Uterus (tissue), 4 donors: Measurements from ENCODE around the gene ALAS1. TPM values are rescaled to one million over a fixed set of nuclear protein-coding genes. Genes with fewer than 3 reads are reported as not detected.

Experiments
- DNase-seq, 2 donors: peaks; one replicate each; pipeline ENCODE4 v3.0.0-alpha.2; 2019 to 2020
- H3K27ac ChIP-seq, 2 donors: fragments of 200-600 bp; sonication (generic); 1 replicate in 1 of 2; 2 replicates in 1 of 2; pipeline ENCODE4 v1.5.1; 2016 to 2018
- H3K27me3 ChIP-seq, 2 donors: fragments of 200-600 bp; sonication (generic); one replicate each; pipeline ENCODE4 v1.5.1; 2018 to 2019; ENCODE audit warnings: control low read depth in 1 of 2
- H3K36me3 ChIP-seq, 2 donors: fragments of 200-600 bp; sonication (generic); one replicate each; pipeline ENCODE4 v1.5.1; 2019; ENCODE audit warnings: control low read depth in 1 of 2
- H3K4me1 ChIP-seq, 2 donors: fragments of 200-600 bp; sonication (generic); one replicate each; pipeline ENCODE4 v1.5.1; 2018 to 2019; ENCODE audit warnings: control low read depth in 1 of 2
- H3K4me3 ChIP-seq, 2 donors: fragments of 200-600 bp; sonication (generic); 1 replicate in 1 of 2; 2 replicates in 1 of 2; pipeline ENCODE4 v1.5.1; 2018 to 2019; ENCODE audit warnings: mild to moderate bottlenecking in 1 of 2
- H3K9me3 ChIP-seq, 2 donors: fragments of 200-600 bp; sonication (generic); one replicate each; pipeline ENCODE4 v1.5.1; 2019; ENCODE audit warnings: control low read depth in 1 of 2
- POLR2A ChIP-seq, 2 donors: fragments of 450-650 bp; IDR thresholded peaks; one replicate each; pipeline ENCODE4 v1.6.1; 2016; ENCODE audit warnings: antibody characterized with exemption in 2 of 2, mild to moderate bottlenecking in 1 of 2, moderate library complexity in 1 of 2
- intact Hi-C: fragments of 100-400 bp; cut with DNase I; formaldehyde crosslinking; loops from one replicate; pipeline ENCODE4 v1.15.1; 2023; ENCODE audit warnings: low total_unique reads
- total RNA-seq, 4 donors: library from RNA; depleted of rRNA in 3 of 4; stranded (reverse); fragments of >200 nt in 3 of 4; gene quantifications; one replicate each; pipeline versions ENCODE4 v1.1.0 to v1.2.4, GENCODE V29; 2014 to 2023
- TF ChIP-seq, protein P1 (sequence below), 4 experiments: fragments of 200-600 bp in 2 of 4; fragments of 450-650 bp in 2 of 4; sonication (generic) in 2 of 4; IDR thresholded peaks; one replicate each; pipeline ENCODE4 v1.5.1; 2016 to 2019; ENCODE audit warnings: antibody characterized with exemption in 4 of 4, mild to moderate bottlenecking in 2 of 4, moderate library complexity in 1 of 4
- donor health status: DM: yes; HTN: yes; CAD: no.

ALAS1 gene
- total RNA-seq, 4 donors from 2014 or later: 4.9 to 56.2 (median 36.2) TPM

DNA sequence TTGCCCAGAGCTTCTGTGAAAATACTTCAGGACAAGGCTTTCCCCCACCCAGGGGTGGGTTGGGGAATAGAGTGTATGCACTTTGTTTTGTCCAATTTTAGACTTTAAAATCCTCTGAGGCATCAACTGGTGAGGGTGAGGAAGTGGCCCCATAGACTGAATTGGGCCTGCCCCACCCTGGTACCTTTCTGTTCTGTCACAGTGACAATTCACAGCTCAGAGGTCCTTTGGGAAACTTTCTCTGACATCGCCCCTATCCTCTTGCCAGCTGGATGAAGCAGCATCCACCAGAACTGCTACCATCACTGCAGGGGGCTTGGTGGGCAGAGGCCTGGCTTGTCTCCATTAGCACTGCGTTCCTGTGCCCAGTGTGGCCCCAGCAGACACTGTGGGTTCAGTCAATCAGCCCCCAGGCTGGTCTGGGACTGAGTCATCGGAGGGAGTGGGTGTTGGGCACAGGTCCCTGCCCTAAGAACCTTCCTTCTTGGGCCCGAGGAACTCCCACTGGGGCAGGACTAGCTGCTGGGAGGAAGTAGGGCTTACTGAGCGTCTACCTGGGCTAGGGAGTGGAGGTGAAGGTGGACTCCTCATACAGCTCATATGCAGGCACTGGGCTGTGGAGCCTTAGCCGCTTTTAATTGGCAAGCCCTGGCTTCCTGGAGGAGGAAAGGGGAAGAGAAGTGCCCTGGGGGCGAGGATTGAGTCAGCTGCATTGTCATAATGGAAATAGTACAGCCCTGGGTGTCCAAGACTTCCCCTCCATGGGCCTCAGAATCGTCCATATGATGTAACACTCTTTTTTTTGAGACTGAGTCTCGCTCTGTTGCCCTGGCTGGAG is 46.0 kb downstream of the ALAS1 start:
- DNase-seq: peak in 1 of 2 donors; percentile 16
- H3K4me3 ChIP-seq: no peak overlapping the region
- no peaks in the 10 kb centered on the region for H3K36me3 ChIP-seq
- intact Hi-C loops: no loop called here
- peaks cover 0 to 4% of the 10 kb centered on the region in 2 donors for H3K4me1 ChIP-seq
- no peaks in the 10 kb centered on the region for H3K27me3 ChIP-seq
- TF ChIP-seq, protein P1, sequence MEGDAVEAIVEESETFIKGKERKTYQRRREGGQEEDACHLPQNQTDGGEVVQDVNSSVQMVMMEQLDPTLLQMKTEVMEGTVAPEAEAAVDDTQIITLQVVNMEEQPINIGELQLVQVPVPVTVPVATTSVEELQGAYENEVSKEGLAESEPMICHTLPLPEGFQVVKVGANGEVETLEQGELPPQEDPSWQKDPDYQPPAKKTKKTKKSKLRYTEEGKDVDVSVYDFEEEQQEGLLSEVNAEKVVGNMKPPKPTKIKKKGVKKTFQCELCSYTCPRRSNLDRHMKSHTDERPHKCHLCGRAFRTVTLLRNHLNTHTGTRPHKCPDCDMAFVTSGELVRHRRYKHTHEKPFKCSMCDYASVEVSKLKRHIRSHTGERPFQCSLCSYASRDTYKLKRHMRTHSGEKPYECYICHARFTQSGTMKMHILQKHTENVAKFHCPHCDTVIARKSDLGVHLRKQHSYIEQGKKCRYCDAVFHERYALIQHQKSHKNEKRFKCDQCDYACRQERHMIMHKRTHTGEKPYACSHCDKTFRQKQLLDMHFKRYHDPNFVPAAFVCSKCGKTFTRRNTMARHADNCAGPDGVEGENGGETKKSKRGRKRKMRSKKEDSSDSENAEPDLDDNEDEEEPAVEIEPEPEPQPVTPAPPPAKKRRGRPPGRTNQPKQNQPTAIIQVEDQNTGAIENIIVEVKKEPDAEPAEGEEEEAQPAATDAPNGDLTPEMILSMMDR (IDR thresholded peaks at IDR 0.05): no peak
- no peak overlapping the region for H3K27ac ChIP-seq
- H3K9me3 ChIP-seq: no peaks in the 10 kb centered on the region

DNA sequence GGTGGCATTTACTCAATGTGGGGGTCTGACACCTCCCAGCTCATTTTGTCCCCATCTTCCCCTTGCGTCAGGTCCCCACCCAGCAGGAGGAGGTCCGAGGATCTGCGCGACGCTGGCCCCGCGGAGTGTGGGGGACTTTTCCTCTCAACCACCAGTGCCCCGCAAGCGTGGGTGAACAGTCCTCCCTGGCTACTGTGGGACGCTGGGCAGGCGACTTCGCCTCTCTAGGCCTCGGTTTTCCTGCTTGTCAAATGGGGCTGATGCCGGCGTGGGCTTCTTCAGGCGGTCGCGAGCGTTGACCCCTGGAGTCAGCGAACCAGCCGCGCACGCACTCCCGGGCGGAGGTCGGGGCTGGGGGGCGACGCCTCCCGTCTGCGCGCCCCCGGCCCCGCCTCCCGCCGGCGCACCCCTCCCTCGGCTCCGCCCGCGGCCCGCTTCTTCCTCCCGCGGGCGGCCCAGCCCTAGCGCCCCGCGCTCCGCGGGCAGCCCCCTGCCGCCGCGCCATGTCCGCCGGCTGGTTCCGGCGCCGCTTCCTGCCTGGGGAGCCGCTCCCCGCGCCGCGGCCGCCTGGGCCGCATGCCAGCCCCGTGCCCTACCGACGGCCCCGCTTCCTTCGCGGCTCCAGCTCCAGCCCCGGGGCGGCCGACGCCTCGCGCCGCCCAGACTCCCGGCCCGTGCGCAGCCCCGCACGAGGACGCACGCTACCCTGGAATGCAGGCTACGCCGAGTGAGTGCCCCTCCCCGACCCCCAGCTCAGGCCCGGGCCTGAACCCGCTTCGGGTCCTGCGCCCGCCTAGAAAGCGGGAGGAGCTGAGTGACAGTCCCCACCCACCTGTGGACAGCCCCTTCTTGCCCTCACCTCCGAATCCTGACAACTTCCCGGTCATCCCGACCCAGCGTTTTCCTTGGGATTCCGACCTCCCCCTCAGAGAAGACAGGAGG is 47.6 kb downstream of the ALAS1 start, which contains the start of gene PPM1M:
TSS of gene PPM1M (plus strand) at position 438 of the 942 bp plus-strand sequence. CDS start at position 504, 66 bp downstream.
- TF ChIP-seq, protein P1 (IDR thresholded peaks at IDR 0.05): peak in 1 of 4 experiments; percentile 15
- peak in 1 of 2 donors; percentile 46 for TF ChIP-seq POLR2A (IDR thresholded peaks at IDR 0.05)
- H3K27ac ChIP-seq: peak within 1 kb of the TSS; percentile 80 to 92
- intact Hi-C loops: no loop called here
- no peaks in the 10 kb centered on the region for H3K4me1 ChIP-seq
- no peaks in the 10 kb centered on the region for H3K27me3 ChIP-seq
- no peaks in the 10 kb centered on the region for H3K9me3 ChIP-seq
- DNase-seq: peak; percentile 55 to 59
- H3K36me3 ChIP-seq: no peaks in the 10 kb centered on the region
- peak within 1 kb of the TSS; percentile 32 to 62 for H3K4me3 ChIP-seq

DNA sequence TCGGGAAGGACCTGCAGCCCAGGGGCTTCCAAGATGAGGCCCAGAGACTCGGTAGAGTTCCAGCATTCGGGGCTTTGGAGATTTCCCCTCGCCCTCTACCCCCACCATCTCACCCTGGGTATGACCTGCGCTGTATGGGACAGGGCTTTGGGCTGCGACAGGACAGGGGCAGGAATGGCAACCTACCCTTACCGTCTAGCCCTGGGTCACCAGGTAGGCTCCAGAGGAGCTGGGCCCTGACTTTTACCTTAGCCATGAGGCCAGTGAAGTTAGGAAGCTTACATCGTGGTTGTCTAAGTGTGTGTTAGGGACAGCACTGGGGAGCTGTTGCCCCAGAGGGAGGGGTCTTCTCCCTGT is 48.3 kb downstream of the ALAS1 start:
- Histone ChIP-seq H3K27ac (peak overlapping the region; percentile 80 to 92), H3K4me1 (no peaks in the 10 kb centered on the region)
- intact Hi-C loops: no loop called here

DNA sequence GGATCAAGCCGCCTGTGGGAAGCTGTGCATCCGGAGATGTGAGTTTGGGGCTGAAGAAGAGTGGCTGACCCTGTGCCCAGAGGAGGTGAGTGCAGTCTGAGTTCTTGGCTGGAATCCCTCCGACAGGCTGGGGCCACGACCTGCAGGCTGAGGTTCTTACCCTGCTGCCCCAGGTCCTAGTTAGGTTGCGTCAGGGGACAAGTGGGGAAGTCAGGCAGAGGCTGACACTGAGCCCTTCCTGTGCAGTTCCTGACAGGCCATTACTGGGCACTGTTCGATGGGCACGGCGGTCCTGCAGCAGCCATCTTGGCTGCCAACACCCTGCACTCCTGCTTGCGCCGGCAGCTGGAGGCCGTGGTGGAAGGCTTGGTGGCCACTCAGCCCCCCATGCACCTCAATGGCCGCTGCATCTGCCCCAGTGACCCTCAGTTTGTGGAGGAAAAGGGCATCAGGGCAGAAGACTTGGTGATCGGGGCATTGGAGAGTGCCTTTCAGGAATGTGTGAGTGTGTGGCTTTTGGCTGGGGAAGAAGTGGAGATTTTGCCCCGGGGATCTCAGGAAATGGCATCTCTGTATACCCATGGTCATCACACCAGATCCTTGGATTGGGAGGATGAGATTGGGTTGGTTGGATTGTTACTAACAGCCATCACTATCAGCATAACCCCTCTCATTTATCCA is 48.9 kb downstream of the ALAS1 start:
- H3K36me3 ChIP-seq: no peaks in the 10 kb centered on the region
- peak in 1 of 2 donors; percentile 16 for DNase-seq
- TF ChIP-seq, protein P1 (IDR thresholded peaks at IDR 0.05): no peak
- TF ChIP-seq POLR2A (IDR thresholded peaks at IDR 0.05): no peak
- no peaks in the 10 kb centered on the region for H3K4me1 ChIP-seq
- no peaks in the 10 kb centered on the region for H3K27me3 ChIP-seq
- intact Hi-C loops: no loop called here
- H3K4me3 ChIP-seq: no peak overlapping the region
- H3K27ac ChIP-seq: peak overlapping the region; percentile 80 to 92
- no peaks in the 10 kb centered on the region for H3K9me3 ChIP-seq

More for the DNA sequence above, 48.3 kb downstream of the ALAS1 start:
- no peak for DNase-seq
- no peaks in the 10 kb centered on the region for H3K9me3 ChIP-seq
- TF ChIP-seq, protein P1 (IDR thresholded peaks at IDR 0.05): no peak
- no peak for TF ChIP-seq POLR2A (IDR thresholded peaks at IDR 0.05)
- H3K4me3 ChIP-seq: peak overlapping the region; percentile 32 to 62
- H3K27me3 ChIP-seq: no peaks in the 10 kb centered on the region
- no peaks in the 10 kb centered on the region for H3K36me3 ChIP-seq
